Sigmoid colon (tissue), 7 donors: ENCODE results near the gene RPP25L. TPM values are rescaled to one million over a fixed set of nuclear protein-coding genes. Genes with fewer than 3 reads are reported as not detected.

Source experiments
- DNase-seq: peaks from one replicate; pipeline ENCODE4 v3.0.0-alpha.2; 2019
- H3K27ac ChIP-seq, 4 donors: fragments of 200-600 bp; sonication (generic); one replicate each; pipeline ENCODE4 v1.5.1; 2016 to 2019; ENCODE audit warnings: mild to moderate bottlenecking in 1 of 4
- H3K27me3 ChIP-seq, 3 donors: fragments of 200-600 bp; sonication (generic); one replicate each; pipeline ENCODE4 v1.5.1; 2019; ENCODE audit warnings: mild to moderate bottlenecking in 1 of 3
- H3K36me3 ChIP-seq, 4 donors: fragments of 200-600 bp; sonication (generic); one replicate each; pipeline ENCODE4 v1.5.1; 2016 to 2019
- H3K4me1 ChIP-seq, 4 donors: fragments of 200-600 bp; sonication (generic); one replicate each; pipeline ENCODE4 v1.5.1; 2017 to 2019
- H3K4me3 ChIP-seq, 4 donors: fragments of 200-600 bp; sonication (generic); one replicate each; pipeline ENCODE4 v1.5.1; 2017 to 2019; ENCODE audit warnings: mild to moderate bottlenecking in 2 of 4, moderate library complexity in 1 of 4
- H3K9me3 ChIP-seq, 4 donors: fragments of 200-600 bp in 3 of 4; sonication (generic) in 3 of 4; one replicate each; pipeline versions ENCODE4 v1.5.1 to v1.6.1; 2013 to 2019
- CTCF ChIP-seq, 4 experiments: fragments of 450-650 bp in 3 of 4; fragments of 200-600 bp in 1 of 4; IDR thresholded peaks; one replicate each; pipeline ENCODE4 v1.5.1; 2016 to 2019; ENCODE audit warnings: antibody characterized with exemption in 4 of 4, mild to moderate bottlenecking in 3 of 4, moderate library complexity in 2 of 4
- EP300 ChIP-seq, 4 donors: sonication (generic); formaldehyde crosslinking; IDR thresholded peaks; one replicate each; pipeline ENCODE4 v1.6.1; 2017; ENCODE audit warnings: antibody characterized with exemption in 4 of 4
- POLR2A ChIP-seq, 2 donors: fragments of 450-650 bp; IDR thresholded peaks; one replicate each; pipeline ENCODE4 v1.6.1; 2016; ENCODE audit warnings: antibody characterized with exemption in 2 of 2, mild to moderate bottlenecking in 2 of 2, moderate library complexity in 2 of 2
- POLR2AphosphoS5 ChIP-seq, 4 donors: sonication (generic); formaldehyde crosslinking; IDR thresholded peaks; one replicate each; pipeline ENCODE4 v1.6.1; 2017; ENCODE audit warnings: antibody characterized with exemption in 4 of 4
- WGBS, 2 donors: extraction: QIAGEN DNeasy Blood & Tissue Kit; methylation state at CpG; one replicate each; pipeline ENCODE4 v1.1.7; 2013; 5-methylcytosine and 5-hydroxymethylcytosine counted together
- intact Hi-C: fragments of 100-400 bp; cut with DNase I; formaldehyde crosslinking; loops from one replicate; pipeline ENCODE4 v1.15.1; 2023
- polyA plus RNA-seq, 3 donors: library from polyadenylated mRNA; stranded (reverse); fragments of 200-250 nt; gene quantifications; one replicate each; pipeline ENCODE4 v1.2.3, GENCODE V29; 2013
- total RNA-seq, 4 donors: library from RNA; depleted of rRNA; stranded (reverse); fragments of >200 nt; gene quantifications; one replicate each; pipeline ENCODE4 v1.1.0, GENCODE V29; 2016
- donor health status: healthy with polysubstance abuse.
- donor health status: Bipolar disorder and iron deficiency.
- donor health status: healthy.

The RPP25L gene
- total and polyA plus RNA-seq, 7 donors, result 23.3 to 72.1 (median 44.3) TPM

- intact Hi-C loops, result no loop called here
- Histone ChIP-seq H3K36me3 (no peaks in the 10 kb centered on the region), H3K9me3 (no peaks in the 10 kb centered on the region), H3K4me3 (no peak overlapping the region), H3K4me1 (peaks cover 0 to 17% (median 9%) of the 10 kb centered on the region in 4 donors), H3K27ac (no peak overlapping the region), H3K27me3 (peaks cover 0 to 4% (median 0%) of the 10 kb centered on the region in 3 donors)
- TF ChIP-seq POLR2AphosphoS5 (IDR thresholded peaks at IDR 0.05), result no peak
- TF ChIP-seq EP300 (IDR thresholded peaks at IDR 0.05), result no peak
- no peak for TF ChIP-seq POLR2A (IDR thresholded peaks at IDR 0.05)
- no peak for TF ChIP-seq CTCF (IDR thresholded peaks at IDR 0.05)
- WGBS, 2 donors, result 86 to 87% methylated on average over 7 of the region's 7 CpGs
- DNase-seq, result no peak
Observed at GRCh38 chr9:34568133-34568532, 43.8 kb downstream of the RPP25L start.

GRCh38 chr9:34566972-34567371 lies 44.9 kb downstream of the RPP25L start:
- Histone ChIP-seq H3K4me3 (no peak overlapping the region), H3K4me1 (peaks cover 0 to 17% (median 9%) of the 10 kb centered on the region in 4 donors), H3K27ac (no peak overlapping the region), H3K9me3 (peaks cover 0 to 2% (median 0%) of the 10 kb centered on the region in 4 donors), H3K36me3 (no peaks in the 10 kb centered on the region), H3K27me3 (peaks cover 0 to 4% (median 0%) of the 10 kb centered on the region in 3 donors)
- 86 to 90% methylated on average over 6 of the region's 6 CpGs for WGBS, 2 donors
- no peak for DNase-seq
- TF ChIP-seq EP300 (IDR thresholded peaks at IDR 0.05), result no peak
- TF ChIP-seq POLR2A (IDR thresholded peaks at IDR 0.05), result no peak
- TF ChIP-seq POLR2AphosphoS5 (IDR thresholded peaks at IDR 0.05), result no peak
- TF ChIP-seq CTCF (IDR thresholded peaks at IDR 0.05), result no peak
- intact Hi-C loops, result no loop called here

GRCh38 chr9:34566322-34566721 lies 45.6 kb downstream of the RPP25L start:
- no peak overlapping the region for H3K27ac ChIP-seq
- 71 to 88% methylated on average over 8 of the region's 8 CpGs for WGBS, 2 donors
- H3K4me3 ChIP-seq, result no peak overlapping the region
- H3K4me1 ChIP-seq, result peaks cover 0 to 17% (median 9%) of the 10 kb centered on the region in 4 donors
- TF ChIP-seq POLR2AphosphoS5 (IDR thresholded peaks at IDR 0.05) (no peak), POLR2A (IDR thresholded peaks at IDR 0.05) (no peak), CTCF (IDR thresholded peaks at IDR 0.05) (no peak), EP300 (IDR thresholded peaks at IDR 0.05) (no peak)
- peaks cover 0 to 4% (median 0%) of the 10 kb centered on the region in 3 donors for H3K27me3 ChIP-seq
- H3K36me3 ChIP-seq, result no peaks in the 10 kb centered on the region
- H3K9me3 ChIP-seq, result peaks cover 0 to 3% (median 0%) of the 10 kb centered on the region in 4 donors
- intact Hi-C loops, result no loop called here
- DNase-seq, result no peak

GRCh38 chr9:34565856-34566255 lies 46.0 kb downstream of the RPP25L start:
- H3K36me3 ChIP-seq, result no peaks in the 10 kb centered on the region
- TF ChIP-seq POLR2A (IDR thresholded peaks at IDR 0.05), result no peak
- TF ChIP-seq POLR2AphosphoS5 (IDR thresholded peaks at IDR 0.05), result no peak
- no peak for TF ChIP-seq CTCF (IDR thresholded peaks at IDR 0.05)
- no peak for TF ChIP-seq EP300 (IDR thresholded peaks at IDR 0.05)
- intact Hi-C loops, result no loop called here
- no peak overlapping the region for H3K4me3 ChIP-seq
- no peak overlapping the region for H3K27ac ChIP-seq
- peaks cover 0 to 15% (median 7%) of the 10 kb centered on the region in 4 donors for H3K4me1 ChIP-seq
- H3K9me3 ChIP-seq, result peaks cover 0 to 3% (median 0%) of the 10 kb centered on the region in 4 donors
- DNase-seq, result no peak
- H3K27me3 ChIP-seq, result peaks cover 0 to 7% (median 0%) of the 10 kb centered on the region in 3 donors
- WGBS, 2 donors, result 71 to 82% methylated on average over 8 of the region's 8 CpGs

- no peak for DNase-seq
- intact Hi-C loops, result no loop called here
- peaks cover 0 to 14% (median 3%) of the 10 kb centered on the region in 4 donors for H3K4me1 ChIP-seq
Observed at GRCh38 chr9:34564617-34565016, 47.3 kb downstream of the RPP25L start.

More at GRCh38 chr9:34564617-34565016, 47.3 kb downstream of the RPP25L start:
- no peak overlapping the region for H3K27ac ChIP-seq
- no peak overlapping the region for H3K4me3 ChIP-seq
- 91 to 93% methylated on average over 16 of the region's 16 CpGs for WGBS, 2 donors
- peaks cover 0 to 3% (median 0%) of the 10 kb centered on the region in 4 donors for H3K9me3 ChIP-seq
- H3K36me3 ChIP-seq, result no peaks in the 10 kb centered on the region
- H3K27me3 ChIP-seq, result peaks cover 0 to 18% (median 3%) of the 10 kb centered on the region in 3 donors
- TF ChIP-seq CTCF (IDR thresholded peaks at IDR 0.05) (no peak), POLR2AphosphoS5 (IDR thresholded peaks at IDR 0.05) (no peak), EP300 (IDR thresholded peaks at IDR 0.05) (no peak), POLR2A (IDR thresholded peaks at IDR 0.05) (no peak)
